ENCODE measurements around the gene CENPV.

- no peak for TF ChIP-seq POLR2AphosphoS5 (IDR thresholded peaks at IDR 0.05; ENCODE audit: insufficient read depth, low read depth, low read length)
- TF ChIP-seq MAX (IDR thresholded peaks at IDR 0.05; ENCODE audit: insufficient read depth, insufficient read length) = no peak
- TF ChIP-seq, protein P1, sequence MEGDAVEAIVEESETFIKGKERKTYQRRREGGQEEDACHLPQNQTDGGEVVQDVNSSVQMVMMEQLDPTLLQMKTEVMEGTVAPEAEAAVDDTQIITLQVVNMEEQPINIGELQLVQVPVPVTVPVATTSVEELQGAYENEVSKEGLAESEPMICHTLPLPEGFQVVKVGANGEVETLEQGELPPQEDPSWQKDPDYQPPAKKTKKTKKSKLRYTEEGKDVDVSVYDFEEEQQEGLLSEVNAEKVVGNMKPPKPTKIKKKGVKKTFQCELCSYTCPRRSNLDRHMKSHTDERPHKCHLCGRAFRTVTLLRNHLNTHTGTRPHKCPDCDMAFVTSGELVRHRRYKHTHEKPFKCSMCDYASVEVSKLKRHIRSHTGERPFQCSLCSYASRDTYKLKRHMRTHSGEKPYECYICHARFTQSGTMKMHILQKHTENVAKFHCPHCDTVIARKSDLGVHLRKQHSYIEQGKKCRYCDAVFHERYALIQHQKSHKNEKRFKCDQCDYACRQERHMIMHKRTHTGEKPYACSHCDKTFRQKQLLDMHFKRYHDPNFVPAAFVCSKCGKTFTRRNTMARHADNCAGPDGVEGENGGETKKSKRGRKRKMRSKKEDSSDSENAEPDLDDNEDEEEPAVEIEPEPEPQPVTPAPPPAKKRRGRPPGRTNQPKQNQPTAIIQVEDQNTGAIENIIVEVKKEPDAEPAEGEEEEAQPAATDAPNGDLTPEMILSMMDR (IDR thresholded peaks at IDR 0.05; ENCODE audit: extremely low read depth in 1 of 2, insufficient read depth in 1 of 2, low read depth in 1 of 2, low read length in 2 of 2) = no peak
- no peak for TF ChIP-seq POLR2A (IDR thresholded peaks at IDR 0.05; ENCODE audit: low read depth, low read length)
- no peak for TF ChIP-seq EZH2 (IDR thresholded peaks at IDR 0.05; ENCODE audit: borderline replicate concordance, low read depth, low read length, severe bottlenecking)
- no peak for TF ChIP-seq MYC (IDR thresholded peaks at IDR 0.05; ENCODE audit: low read depth, low read length)
- TF ChIP-seq GATA2 (IDR thresholded peaks at IDR 0.05; ENCODE audit: insufficient read depth, insufficient read length, low read depth, low read length) = peak; percentile 45
Measured at GRCh38 chr17:16371742-16372141, 18.5 kb upstream of the CENPV start.
